HG03439 (cell line): ENCODE data around the gene PDCD10.

Source experiments
- ATAC-seq: cut with Tn5 transposase; IDR thresholded peaks from one replicate; pipeline ENCODE4 v1.9.1; 2021; ENCODE audit warnings: mild to moderate bottlenecking, moderate library complexity; ENCODE audit not compliant: unreplicated experiment

The PDCD10 gene

DNA sequence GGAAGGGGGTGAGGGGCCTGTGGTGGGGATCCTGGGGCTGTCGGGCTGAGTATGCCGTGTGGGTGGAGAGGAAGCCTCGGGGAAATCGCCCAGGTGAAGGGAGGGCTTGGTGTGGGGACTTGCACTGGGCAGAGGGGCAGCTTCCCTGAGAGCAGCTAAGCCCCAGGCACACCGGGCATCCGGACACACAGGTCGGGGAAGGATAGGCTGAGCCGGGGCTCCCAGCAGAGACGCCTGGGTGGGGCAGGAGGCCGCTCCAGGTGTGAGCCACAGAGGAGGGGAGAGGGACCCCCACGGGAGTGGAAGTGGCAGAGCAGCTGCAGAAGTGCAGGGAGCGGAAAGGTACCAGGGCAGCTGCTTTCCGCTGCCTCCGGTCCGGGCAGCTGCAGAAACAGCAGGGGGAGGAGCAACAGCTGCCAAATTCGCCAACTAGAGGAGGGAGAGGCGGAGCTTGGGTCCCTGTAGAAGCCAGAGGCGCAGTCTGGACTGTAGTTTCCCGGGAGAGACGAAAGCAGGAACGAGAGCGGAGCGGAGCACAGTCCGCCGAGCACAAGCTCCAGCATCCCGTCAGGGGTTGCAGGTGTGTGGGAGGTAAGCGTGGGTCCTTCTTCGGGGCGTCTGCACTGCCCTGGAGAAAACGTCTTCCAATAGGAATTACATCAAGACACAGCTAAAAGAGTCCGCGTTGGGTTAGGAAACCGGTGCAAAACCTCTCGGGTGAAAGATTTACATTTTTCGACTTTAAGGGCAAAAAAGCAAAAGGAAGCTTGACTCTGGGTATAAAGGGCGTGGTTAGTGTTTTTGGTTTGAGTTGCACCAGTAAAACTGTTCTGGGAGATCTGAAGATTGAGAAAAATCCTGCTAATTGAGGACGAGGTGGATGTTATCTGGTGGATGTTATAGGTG is 794 bp upstream of the PDCD10 start, which contains the start of gene SERPINI1:
Gene SERPINI1, plus strand, starts transcription at position 489 of the 906 bp plus-strand sequence. CDS start 53,408 bp downstream, outside the sequence.
- peak; percentile 66 for ATAC-seq

DNA sequence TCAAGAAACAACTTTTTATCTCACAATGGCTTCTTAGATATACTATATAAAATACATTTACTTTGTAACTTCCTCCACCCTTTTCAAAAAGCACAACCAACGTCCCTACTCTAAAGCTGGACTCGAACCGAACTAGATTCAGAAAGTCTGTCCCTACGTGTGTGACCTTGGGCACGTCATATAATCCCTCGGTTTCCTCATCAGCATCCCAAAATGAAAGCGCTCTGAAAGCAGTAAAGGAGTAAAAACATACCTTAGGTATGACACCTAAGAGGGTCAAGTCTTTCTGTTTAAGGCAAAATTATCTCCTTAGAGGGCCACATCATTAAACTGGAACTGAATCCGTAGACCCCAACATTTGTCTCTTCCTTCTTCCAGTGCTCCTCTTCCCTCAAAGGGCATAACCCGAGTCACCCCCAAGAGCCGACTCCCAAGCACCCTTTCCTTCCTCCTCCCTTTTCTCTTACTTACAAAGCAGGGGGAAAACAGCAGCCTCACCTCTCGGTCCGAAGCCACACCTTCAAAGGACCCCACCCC is 663 bp downstream of the PDCD10 start:
- no peak for ATAC-seq

DNA sequence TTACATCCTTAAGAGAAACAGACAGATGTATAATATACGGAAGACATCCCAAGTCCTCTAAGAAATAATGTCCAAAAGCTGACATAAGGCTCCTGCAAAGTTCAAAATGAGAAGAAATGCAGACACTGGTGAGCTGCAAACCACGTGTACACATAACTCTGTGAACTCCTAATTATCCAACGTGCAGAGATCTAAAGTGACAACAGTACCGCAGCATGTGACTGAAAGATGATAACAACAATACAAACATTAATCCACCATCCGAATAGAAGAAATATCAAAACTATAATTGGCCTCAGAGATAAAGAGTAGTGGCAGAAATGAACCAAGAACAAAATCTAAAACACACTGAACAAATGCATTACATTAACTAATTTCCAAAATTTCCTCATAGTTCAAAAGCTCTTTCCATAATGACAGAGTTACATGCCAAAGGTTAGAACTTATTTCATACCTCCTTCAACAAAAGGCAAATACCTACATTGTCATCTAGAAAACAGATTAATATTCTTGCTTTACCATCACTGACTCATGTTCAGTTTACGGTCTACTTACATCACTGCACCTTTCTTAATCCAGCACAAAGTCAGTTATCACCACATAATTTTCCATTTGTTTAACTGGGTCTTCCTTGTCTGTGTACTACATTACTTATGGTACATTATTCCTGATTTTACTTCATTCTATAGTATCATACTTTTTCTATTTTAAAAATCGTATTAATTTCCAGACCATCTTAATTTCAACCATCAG is 2.2 kb downstream of the PDCD10 start:
- no peak for ATAC-seq

DNA sequence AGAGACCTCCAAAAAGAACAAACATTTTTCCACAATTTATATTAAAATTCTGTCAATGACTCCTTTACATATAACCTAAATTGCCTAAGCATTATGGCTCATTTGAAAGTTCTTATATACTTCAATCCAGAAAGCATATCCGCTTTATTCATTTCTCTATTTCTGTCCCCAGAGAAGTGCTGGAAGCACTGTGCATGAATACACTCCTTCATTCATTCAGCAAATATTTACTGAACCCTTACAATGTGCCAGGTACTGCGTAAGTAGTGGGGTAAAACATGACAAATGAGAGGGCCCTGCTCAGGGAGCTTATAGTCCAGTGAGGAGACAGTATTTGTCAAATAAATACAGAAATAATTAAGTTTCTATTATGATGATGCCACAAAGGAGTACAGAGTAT is 3.3 kb downstream of the PDCD10 start:
- no peak for ATAC-seq

DNA sequence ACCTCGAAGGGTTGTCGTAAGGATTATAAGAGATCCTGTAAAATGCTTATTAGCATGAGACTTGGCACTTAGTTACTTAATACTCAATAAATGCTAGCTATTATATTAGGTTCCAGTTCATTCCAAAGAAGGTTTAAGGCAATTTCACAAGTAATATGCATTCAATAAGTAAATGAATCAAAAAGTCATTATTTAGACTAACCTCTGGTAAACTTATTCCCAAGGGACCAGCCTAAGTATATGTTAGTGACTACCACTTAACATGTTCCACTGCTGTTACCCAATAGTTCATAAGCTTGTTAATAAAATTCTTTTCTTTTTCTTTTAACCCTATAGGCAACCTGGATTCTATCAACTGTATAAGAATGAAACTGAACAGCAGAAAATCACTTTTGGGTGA is 5.1 kb downstream of the PDCD10 start:
- ATAC-seq = no peak

DNA sequence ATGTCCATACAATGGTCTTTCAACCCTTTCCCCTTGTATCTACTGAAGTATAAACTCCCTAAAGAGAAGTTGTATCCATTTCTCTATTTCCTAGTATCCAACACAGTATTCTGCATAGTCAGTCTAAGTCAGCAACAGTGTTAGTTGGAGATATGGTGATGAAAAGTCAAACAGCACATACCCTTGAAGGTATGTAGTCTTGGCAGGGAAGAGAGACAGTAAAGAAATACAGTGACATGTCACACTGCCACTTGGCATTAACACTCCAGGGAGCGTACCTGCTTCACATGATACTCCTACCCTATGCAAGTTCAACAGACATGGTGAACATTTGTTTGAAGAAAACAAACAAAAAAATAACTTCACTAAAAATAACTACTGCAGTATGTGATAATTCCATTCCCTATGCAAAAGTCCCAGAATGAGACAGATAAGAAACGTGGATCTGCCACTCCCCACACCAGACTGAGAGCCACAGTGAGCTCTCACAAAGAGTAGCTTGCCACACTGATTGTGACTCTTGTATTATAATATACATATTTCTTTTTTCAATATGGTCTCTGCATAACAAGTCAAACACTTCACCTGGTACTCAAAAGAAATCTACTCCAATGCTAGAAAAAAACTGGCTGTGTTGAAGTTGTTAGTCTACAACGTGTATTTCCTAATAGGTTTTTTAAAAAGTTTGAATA is 5.9 kb downstream of the PDCD10 start:
- no peak for ATAC-seq

DNA sequence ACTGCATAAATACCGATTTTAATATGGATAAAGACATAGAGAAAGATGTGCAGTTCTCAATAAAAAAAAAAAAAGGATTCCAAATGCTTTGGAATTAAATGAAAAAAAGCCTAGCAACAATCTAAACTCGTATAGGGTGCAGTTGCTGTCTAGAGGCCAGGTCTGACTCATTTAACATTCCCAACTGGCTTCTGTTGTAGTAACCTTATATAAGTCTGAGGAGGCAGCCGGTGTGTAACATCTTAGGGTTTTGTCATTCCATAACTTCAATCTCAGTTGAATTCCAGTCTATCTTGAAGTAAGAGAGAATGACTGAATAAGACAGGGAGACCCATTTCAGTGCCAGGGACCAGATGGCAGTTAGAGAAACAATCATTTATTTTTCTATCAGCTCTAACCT is 6.5 kb downstream of the PDCD10 start:
- no peak for ATAC-seq

DNA sequence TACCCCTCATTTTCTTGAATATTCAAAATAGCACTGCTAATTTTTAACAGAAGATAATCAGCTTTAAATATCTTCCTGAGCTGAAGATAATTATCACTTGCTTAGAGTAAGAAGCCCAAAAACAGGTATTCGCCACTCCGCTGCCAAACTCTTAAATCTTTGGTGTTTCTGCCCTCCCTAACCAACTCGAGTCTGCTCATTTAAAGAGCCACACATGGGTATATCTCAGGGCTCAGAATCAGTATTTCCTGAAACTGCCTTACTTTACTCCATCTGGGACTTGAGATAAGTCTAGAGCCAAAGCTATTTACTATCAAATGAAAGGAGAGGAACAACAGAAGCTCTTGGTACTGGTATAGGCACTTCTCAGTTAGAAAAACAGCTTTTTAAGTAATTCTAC is 10.8 kb downstream of the PDCD10 start:
- ATAC-seq = no peak

DNA sequence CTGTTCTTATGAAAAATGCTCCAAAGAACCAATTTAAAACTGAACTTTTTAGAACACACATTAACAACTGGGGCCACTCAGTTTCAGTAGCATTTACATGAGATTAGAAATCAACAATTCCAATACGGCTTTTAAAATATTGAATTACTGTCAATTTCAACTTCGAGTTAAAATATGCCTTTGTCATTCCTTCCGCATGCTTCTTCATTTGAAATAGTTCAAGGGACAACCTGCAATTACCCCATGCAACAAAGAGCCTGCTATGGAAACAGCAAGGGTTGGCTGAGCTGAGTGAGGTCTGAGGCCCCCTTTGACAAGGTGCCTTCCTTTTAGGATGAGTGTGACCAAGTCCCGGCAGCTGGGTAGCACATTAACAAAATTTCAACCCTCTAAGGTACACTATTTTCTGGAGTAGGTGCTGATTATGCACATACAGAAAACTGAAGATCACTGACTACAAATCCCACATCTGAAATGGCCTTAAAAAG is 11.6 kb downstream of the PDCD10 start:
- ATAC-seq = no peak

DNA sequence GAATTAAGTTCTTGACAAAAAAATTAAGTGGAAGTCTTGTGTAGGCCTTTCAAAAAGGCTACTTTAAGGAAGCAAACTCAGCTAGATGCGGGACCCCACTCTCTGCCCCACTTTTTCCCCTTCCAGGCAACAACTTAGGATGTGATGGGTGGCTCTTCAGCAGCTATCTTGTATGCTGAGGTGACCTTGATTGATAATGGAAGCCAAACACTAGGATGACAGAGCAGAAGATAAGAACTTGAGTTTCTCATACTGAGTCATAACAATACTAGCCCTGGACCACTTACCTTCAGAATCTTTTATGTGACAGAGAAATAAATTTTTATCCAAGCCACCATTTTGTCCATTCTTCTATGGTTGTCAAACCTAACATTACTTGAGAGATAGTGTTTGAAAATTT is 16.1 kb downstream of the PDCD10 start:
- no peak for ATAC-seq

DNA sequence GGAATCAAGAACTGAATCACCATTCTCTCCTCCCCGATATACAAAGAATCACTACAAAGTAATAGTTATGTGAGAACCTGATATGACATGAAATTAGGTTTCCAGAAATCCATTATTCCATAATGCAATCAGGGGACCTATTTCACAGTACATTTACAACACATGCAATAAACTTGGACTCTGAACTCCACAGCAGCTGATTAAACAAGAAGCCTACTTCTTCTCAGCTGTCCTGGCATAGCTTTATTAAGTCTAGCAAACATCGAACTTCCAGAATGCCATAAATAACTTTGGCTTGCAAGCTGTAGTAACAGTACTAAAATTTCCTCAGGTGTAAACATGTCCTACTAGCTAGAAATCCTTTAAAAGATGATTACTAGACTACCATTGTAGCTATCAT is 17.8 kb downstream of the PDCD10 start:
- ATAC-seq = no peak

DNA sequence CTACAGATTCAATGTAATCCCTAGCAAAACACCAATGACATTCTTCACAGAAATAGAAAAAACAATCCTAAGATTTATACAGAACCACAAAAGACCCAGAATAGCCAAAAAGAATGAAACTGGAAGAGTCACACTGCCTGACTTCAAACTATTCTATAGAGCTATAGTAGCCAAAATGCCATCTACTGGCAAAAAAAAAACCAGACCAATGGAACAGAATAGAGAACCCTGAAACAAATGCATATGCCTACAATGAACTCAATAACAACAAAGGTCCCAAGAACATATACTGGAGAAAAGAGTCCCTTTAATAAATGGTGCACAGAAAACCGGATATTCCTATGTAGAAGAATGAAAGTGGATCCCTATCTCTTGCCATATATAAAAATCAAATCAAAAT is 19.8 kb downstream of the PDCD10 start:
- ATAC-seq = no peak

DNA sequence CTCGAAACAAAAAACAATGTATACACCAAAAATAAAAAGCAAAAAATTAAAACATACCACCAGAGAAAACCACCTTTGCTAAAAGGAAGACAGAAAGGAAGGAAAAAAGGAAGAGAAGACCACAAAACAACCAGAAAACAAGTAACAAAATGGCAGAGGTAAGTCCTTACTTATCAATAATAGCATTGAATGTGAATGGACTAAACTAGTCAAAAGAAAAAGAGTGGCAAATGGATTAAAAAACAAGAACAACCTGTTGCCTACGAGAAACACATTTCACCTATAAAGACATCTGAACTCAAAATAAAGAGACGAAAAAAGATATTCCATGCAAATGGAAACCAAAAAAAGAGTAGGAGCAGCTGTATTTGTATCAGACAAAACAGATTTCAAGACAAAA is 22.2 kb downstream of the PDCD10 start:
- no peak for ATAC-seq

DNA sequence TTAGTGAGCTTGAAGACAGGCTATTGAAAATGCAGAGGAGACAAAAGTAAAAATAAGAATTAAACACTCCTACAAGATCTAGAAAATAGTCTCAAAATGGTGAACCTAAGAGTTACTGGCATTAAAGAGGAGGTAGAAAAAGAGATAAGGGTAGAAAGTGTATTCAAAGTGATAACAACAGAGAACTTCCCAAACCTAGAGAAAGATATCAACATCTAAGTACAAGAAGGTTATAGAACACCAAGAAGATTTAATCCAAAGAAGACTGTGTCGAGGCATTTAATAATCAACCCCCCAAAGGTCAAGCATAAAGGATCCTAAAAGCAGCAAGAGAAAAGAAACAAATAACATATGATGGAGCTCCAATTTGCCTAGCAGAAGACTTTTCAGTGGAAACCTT is 23.3 kb downstream of the PDCD10 start:
- no peak for ATAC-seq

DNA sequence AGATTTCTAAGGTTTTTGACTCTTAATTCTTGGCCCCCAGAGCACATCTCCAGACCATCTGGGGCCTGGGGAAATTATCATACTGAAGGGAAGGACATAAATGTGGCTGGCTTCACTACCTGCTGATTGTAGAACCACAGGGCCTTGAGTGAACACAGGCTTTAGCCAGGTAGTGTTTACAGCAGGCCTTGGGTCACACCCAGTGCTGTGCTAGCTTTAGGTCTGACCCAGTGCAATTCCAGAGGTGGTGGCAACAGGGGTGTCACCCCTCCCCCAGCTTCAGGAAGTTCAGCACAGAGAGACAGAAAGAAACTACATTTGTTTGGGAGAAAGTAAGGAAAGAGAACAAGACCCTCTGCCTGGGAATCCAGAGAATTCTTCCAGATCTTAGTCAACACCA is 24.1 kb downstream of the PDCD10 start:
- ATAC-seq = no peak

DNA sequence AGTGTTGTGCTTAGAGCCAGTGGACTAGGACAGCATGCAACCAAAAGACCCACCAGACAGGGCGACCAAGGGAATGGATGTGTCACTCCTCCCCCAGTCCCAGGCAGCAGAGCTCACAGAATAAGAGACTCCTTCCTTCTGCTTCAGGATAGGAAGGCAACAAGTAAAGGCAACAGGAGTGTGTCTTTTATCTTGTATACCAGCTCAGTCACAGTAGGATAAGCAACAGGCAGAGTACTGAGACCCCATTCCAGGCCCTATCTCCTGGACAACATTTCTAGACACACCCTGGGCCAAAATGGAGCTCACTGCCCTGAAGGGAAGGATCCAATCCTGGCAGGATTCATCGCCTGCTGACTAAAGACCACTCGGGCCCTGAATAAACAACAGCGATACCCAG is 25.0 kb downstream of the PDCD10 start:
- ATAC-seq = no peak

DNA sequence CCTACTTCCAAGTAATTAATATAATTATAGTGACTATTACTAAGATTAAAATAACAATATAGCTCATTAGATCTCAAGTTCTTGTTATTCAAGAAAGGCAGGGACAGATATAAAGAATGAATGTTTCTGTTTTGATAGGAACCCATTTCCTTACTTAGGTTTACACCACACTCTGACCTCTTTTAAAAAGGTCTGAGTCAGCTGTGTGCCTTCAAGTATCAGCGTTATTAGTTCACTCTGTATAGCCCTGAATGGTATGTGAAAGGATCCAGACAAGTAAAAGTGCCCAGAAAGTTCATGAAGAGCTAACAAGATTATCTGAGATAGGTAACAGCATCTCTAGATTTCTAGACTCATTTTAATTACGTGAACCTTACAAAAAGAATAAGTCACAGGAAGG is 28.9 kb downstream of the PDCD10 start:
- ATAC-seq = no peak

DNA sequence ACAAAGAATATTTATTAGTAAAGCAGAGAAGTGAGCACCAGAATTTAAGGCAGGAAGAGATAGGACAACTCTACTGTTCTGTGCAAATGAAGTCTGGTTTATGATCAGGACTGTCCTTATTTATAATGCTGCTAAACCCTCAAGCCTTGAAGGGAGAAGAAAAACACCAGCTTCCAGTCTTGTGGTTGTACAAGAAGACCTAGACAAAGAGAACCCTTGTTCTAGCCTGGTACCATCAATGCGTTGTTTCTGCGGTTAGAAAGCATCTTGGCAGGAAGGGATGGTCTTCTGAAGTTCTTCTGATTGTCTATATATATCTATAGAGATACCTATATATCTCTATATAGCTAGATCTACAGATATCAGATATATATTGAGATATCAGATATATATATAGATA is 33.8 kb downstream of the PDCD10 start:
- ATAC-seq = no peak

DNA sequence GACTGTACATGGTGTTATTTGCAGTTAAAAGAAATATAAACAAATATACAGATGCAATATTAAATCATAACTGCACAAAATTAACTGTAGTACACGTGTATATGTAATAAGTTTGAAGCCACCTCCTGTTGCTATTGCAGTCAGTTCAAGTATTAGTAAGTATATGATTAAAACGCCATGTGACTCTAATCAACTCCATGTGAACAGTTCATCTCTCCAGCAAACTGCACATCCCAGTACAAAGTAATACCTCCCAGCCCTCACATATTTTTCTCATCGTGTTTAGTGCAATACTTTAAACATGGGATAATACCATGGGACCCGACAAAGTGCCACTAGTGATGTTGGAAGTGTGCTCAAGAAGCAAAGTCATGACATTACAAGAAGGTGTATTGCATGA is 34.6 kb downstream of the PDCD10 start:
- ATAC-seq = no peak

DNA sequence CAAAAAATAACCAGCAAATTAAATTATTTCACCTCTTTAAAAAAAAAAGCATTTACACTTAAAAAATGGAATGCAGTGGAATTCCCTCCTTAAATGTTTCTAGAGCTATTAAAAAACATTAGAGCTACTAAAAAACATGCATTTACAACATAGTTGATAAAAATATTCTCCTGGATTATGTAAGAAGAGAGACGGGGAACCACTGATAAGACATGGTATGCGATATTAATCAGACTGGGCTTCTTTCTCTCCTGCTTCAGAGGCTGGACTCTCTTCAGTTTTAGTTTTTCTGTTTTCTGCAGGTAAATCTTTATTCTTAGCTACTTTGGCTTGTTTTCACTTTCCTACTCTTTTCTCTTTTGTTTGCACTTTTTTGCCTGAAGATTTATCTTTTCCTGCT is 40.6 kb downstream of the PDCD10 start:
- no peak for ATAC-seq

DNA sequence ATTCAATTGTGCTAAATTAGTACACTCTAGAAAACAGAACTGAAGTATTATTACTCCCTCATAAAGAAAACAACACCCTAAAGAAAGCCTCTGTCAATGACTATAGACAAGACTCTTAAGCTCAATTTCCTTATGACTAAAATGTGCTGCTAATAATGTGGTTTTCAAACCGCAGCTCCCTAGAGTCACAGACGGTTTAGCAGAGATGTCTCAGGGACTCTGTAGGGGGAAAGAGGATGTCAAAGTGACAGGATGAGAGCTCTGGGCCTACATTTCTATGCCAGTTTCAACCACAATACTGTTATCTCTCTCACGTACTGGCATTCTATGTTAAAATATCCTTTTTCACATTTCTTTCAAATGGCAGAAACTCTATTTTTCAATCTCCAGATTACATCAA is 43.3 kb downstream of the PDCD10 start:
- peak; percentile 100 for ATAC-seq
